Measurements from ENCODE around the gene FCF1.

DNA sequence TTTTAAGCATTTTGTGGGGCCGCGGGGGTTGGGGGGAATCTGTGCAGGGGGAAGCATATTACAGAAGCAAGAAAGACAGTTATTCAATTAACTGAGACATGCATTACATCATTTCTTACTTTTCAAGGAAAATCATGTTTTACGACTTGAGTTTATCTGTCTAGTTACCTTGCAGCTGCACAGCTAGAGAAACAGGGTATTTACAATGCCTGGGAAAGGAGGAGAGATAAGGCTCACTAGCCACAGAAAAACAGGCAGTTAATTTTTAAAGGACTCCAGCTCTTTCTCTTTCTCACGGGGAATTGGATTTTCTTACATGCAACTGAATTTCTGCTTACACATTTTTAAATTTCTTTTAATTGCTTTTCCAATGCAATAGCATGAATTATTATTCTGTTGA lies 22.2 kb downstream of the FCF1 start:
- TF ChIP-seq STAT1 (IDR thresholded peaks at IDR 0.05; ENCODE audit: unreplicated experiment) (no peak), EZH2 (IDR thresholded peaks at IDR 0.05; ENCODE audit: low read depth, unreplicated experiment) (no peak), EZH2phosphoT487 (IDR thresholded peaks at IDR 0.05; ENCODE audit: unreplicated experiment) (no peak), POLR2AphosphoS5 (IDR thresholded peaks at IDR 0.05; ENCODE audit: low read depth) (no peak), ZNF114 (CRISPR knock-in tag; IDR thresholded peaks at IDR 0.05) (no peak), CREB1 (CRISPR knock-in tag; IDR thresholded peaks at IDR 0.05; ENCODE audit: low read depth) (no peak)
- TF ChIP-seq, protein P1, sequence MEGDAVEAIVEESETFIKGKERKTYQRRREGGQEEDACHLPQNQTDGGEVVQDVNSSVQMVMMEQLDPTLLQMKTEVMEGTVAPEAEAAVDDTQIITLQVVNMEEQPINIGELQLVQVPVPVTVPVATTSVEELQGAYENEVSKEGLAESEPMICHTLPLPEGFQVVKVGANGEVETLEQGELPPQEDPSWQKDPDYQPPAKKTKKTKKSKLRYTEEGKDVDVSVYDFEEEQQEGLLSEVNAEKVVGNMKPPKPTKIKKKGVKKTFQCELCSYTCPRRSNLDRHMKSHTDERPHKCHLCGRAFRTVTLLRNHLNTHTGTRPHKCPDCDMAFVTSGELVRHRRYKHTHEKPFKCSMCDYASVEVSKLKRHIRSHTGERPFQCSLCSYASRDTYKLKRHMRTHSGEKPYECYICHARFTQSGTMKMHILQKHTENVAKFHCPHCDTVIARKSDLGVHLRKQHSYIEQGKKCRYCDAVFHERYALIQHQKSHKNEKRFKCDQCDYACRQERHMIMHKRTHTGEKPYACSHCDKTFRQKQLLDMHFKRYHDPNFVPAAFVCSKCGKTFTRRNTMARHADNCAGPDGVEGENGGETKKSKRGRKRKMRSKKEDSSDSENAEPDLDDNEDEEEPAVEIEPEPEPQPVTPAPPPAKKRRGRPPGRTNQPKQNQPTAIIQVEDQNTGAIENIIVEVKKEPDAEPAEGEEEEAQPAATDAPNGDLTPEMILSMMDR (conservative IDR thresholded peaks at IDR 0.05; ENCODE audit: low read depth in 2 of 2): no peak
- TF ChIP-seq, protein P2, sequence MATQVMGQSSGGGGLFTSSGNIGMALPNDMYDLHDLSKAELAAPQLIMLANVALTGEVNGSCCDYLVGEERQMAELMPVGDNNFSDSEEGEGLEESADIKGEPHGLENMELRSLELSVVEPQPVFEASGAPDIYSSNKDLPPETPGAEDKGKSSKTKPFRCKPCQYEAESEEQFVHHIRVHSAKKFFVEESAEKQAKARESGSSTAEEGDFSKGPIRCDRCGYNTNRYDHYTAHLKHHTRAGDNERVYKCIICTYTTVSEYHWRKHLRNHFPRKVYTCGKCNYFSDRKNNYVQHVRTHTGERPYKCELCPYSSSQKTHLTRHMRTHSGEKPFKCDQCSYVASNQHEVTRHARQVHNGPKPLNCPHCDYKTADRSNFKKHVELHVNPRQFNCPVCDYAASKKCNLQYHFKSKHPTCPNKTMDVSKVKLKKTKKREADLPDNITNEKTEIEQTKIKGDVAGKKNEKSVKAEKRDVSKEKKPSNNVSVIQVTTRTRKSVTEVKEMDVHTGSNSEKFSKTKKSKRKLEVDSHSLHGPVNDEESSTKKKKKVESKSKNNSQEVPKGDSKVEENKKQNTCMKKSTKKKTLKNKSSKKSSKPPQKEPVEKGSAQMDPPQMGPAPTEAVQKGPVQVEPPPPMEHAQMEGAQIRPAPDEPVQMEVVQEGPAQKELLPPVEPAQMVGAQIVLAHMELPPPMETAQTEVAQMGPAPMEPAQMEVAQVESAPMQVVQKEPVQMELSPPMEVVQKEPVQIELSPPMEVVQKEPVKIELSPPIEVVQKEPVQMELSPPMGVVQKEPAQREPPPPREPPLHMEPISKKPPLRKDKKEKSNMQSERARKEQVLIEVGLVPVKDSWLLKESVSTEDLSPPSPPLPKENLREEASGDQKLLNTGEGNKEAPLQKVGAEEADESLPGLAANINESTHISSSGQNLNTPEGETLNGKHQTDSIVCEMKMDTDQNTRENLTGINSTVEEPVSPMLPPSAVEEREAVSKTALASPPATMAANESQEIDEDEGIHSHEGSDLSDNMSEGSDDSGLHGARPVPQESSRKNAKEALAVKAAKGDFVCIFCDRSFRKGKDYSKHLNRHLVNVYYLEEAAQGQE (IDR thresholded peaks at IDR 0.05; ENCODE audit: unreplicated experiment): no peak
- TF ChIP-seq, protein P3, sequence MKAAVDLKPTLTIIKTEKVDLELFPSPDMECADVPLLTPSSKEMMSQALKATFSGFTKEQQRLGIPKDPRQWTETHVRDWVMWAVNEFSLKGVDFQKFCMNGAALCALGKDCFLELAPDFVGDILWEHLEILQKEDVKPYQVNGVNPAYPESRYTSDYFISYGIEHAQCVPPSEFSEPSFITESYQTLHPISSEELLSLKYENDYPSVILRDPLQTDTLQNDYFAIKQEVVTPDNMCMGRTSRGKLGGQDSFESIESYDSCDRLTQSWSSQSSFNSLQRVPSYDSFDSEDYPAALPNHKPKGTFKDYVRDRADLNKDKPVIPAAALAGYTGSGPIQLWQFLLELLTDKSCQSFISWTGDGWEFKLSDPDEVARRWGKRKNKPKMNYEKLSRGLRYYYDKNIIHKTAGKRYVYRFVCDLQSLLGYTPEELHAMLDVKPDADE (IDR thresholded peaks at IDR 0.05): no peak
